OCI-LY1 (cell line): ENCODE measurements around the gene SWAP70.

Experiments
- H2AFZ ChIP-seq: fragments of 200-600 bp; sonication (generic), shearing (Covaris generic); 2 replicates; pipeline ENCODE4 v1.6.0; 2014; ENCODE audit warnings: antibody characterized with exemption, mild to moderate bottlenecking, low read length
- H3F3A ChIP-seq: fragments of 200-600 bp; sonication (generic), shearing (Covaris generic); 2 replicates; pipeline ENCODE4 v1.6.0; 2014; ENCODE audit warnings: mild to moderate bottlenecking, antibody characterized with exemption, low read length, moderate library complexity; ENCODE audit not compliant: insufficient read depth
- H3K27ac ChIP-seq: fragments of 200-600 bp; sonication (generic); 2 replicates; pipeline ENCODE4 v1.5.1; 2014; ENCODE audit warnings: low read length, mixed run types, mild to moderate bottlenecking, low read depth; ENCODE audit not compliant: poor library complexity, severe bottlenecking
- H3K27me3 ChIP-seq: fragments of 200-600 bp; sonication (generic); 2 replicates; pipeline ENCODE4 v1.6.0; 2014; ENCODE audit warnings: antibody characterized with exemption, mild to moderate bottlenecking, low read length, moderate library complexity; ENCODE audit not compliant: insufficient read depth
- H3K36me3 ChIP-seq: fragments of 200-600 bp; sonication (generic); 2 replicates; pipeline ENCODE4 v1.6.1; 2014; ENCODE audit warnings: mild to moderate bottlenecking, antibody characterized with exemption, low read length, moderate library complexity, mixed read lengths; ENCODE audit not compliant: insufficient read depth
- H3K4me1 ChIP-seq: fragments of 200-600 bp; sonication (generic); 2 replicates; pipeline ENCODE4 v1.5.1; 2014; ENCODE audit warnings: mild to moderate bottlenecking, low read length, moderate library complexity; ENCODE audit not compliant: insufficient read depth, severe bottlenecking
- H3K4me2 ChIP-seq: fragments of 200-600 bp; sonication (generic), shearing (Covaris generic); 2 replicates; pipeline ENCODE4 v1.6.1; 2014; ENCODE audit warnings: low read length
- H3K4me3 ChIP-seq: fragments of 200-600 bp; sonication (generic); 2 replicates; pipeline ENCODE4 v1.5.1; 2014; ENCODE audit warnings: low read length, low read depth, mild to moderate bottlenecking, mixed read lengths; ENCODE audit not compliant: poor library complexity, severe bottlenecking
- H3K79me2 ChIP-seq: fragments of 200-600 bp; shearing (Covaris generic); 2 replicates; pipeline ENCODE4 v1.6.1; 2016; ENCODE audit warnings: mixed run types, low read length, mixed read lengths; ENCODE audit not compliant: insufficient read depth
- H3K9ac ChIP-seq: fragments of 200-600 bp; sonication (generic), shearing (Covaris generic); 2 replicates; pipeline ENCODE4 v1.6.1; 2014; ENCODE audit warnings: mild to moderate bottlenecking, low read length, mixed read lengths
- H3K9me2 ChIP-seq: fragments of 200-600 bp; sonication (generic), shearing (Covaris generic); 2 replicates; pipeline ENCODE4 v1.6.1; 2014; ENCODE audit warnings: low read depth, mild to moderate bottlenecking, low read length, mixed read lengths
- H3K9me3 ChIP-seq: fragments of 200-600 bp; shearing (Covaris generic); 2 replicates; pipeline ENCODE4 v1.6.1; 2014; ENCODE audit warnings: low read length, mixed read lengths
- H4K20me1 ChIP-seq: fragments of 200-600 bp; sonication (generic), shearing (Covaris generic); 2 replicates; pipeline ENCODE4 v1.6.0; 2016; ENCODE audit warnings: mild to moderate bottlenecking, low read length; ENCODE audit not compliant: insufficient read depth
- EZH2 ChIP-seq: fragments of 200-600 bp; sonication (generic), shearing (Covaris generic); IDR thresholded peaks from 2 replicates; pipeline ENCODE4 v1.8.0; 2017; ENCODE audit warnings: borderline replicate concordance, mixed run types, mild to moderate bottlenecking, antibody characterized with exemption, low read length, moderate library complexity, mixed read lengths
- TF ChIP-seq, protein P1 (sequence below): fragments of 200-600 bp; sonication (generic), shearing (Covaris generic); IDR thresholded peaks from 2 replicates; pipeline ENCODE4 v1.5.1; 2017; ENCODE audit warnings: mild to moderate bottlenecking, antibody characterized with exemption, low read length, moderate library complexity, mixed read lengths

Gene SWAP70

DNA sequence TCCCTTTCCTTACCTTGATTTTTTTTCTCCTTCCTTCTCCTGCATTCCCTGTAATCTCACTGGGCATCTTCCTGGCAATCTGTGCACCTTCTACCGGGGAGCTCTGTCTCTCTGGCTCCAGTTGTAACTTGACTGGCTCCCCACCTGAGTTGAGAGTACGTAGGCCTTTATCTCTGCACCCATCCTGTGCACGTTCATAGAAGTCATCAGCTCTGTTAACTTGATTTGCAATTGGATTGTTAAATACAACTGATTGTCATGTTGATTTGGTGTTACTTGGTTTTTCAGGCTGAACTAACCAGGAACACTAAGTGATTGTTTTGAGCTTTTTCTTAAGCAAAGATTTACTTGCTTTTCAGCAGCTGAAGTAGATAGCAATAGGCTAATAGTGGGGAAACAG is 11.8 kb downstream of the SWAP70 start:
- Histone ChIP-seq H3K4me1 (peaks cover 81% of the 10 kb centered on the region), H3K4me2 (peak overlapping the region; percentile 33), H3K36me3 (peaks cover 42% of the 10 kb centered on the region), H3K9me2 (no peaks in the 10 kb centered on the region), H3K27ac (peak overlapping the region; percentile 75), H2AFZ (no peak overlapping the region), H3K4me3 (peak overlapping the region; percentile 23), H3F3A (peaks cover 10% of the 10 kb centered on the region; the same call in 1 of the 2 replicates), H4K20me1 (no peaks in the 10 kb centered on the region), H3K27me3 (no peaks in the 10 kb centered on the region), H3K9me3 (no peaks in the 10 kb centered on the region), H3K79me2 (peaks cover 86% of the 10 kb centered on the region), H3K9ac (no peak overlapping the region; the same call in 1 of the 2 replicates)
- TF ChIP-seq EZH2: no peak
- TF ChIP-seq, protein P1, sequence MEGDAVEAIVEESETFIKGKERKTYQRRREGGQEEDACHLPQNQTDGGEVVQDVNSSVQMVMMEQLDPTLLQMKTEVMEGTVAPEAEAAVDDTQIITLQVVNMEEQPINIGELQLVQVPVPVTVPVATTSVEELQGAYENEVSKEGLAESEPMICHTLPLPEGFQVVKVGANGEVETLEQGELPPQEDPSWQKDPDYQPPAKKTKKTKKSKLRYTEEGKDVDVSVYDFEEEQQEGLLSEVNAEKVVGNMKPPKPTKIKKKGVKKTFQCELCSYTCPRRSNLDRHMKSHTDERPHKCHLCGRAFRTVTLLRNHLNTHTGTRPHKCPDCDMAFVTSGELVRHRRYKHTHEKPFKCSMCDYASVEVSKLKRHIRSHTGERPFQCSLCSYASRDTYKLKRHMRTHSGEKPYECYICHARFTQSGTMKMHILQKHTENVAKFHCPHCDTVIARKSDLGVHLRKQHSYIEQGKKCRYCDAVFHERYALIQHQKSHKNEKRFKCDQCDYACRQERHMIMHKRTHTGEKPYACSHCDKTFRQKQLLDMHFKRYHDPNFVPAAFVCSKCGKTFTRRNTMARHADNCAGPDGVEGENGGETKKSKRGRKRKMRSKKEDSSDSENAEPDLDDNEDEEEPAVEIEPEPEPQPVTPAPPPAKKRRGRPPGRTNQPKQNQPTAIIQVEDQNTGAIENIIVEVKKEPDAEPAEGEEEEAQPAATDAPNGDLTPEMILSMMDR: no peak

- Histone ChIP-seq H3K4me2 (peak overlapping the region; percentile 28), H3K27ac (peak overlapping the region; percentile 91), H3K9me2 (no peaks in the 10 kb centered on the region), H3F3A (peaks cover 9% of the 10 kb centered on the region), H3K4me1 (peaks cover 96% of the 10 kb centered on the region), H3K9me3 (no peaks in the 10 kb centered on the region), H2AFZ (no peak overlapping the region), H4K20me1 (no peaks in the 10 kb centered on the region), H3K79me2 (peaks cover 97% of the 10 kb centered on the region), H3K9ac (peak overlapping the region; percentile 20; the same call in 1 of the 2 replicates), H3K27me3 (no peaks in the 10 kb centered on the region), H3K4me3 (no peak overlapping the region), H3K36me3 (peaks cover 38% of the 10 kb centered on the region)
- TF ChIP-seq, protein P1: no peak
- TF ChIP-seq EZH2: no peak
Measured at GRCh38 chr11:9677951-9678350, 14.1 kb downstream of the SWAP70 start.

DNA sequence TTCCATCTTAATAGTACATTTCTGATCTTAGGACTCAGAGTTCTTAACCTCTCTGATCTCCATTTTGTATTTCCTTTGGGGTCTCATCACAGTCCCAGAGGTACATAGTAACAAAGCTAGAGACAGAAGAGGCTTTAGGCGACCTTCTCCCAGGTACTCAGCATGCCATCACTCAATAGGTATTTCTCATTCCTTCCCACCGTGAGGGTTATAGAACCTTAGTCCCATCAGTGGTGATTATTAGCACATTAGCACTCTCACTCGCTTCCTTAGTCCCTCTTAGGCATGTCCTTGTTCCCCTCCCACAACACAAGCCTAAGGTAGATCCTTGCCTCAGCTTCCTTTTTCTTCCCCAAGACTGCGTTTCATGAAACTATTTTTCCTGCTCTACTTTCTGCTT is 14.7 kb downstream of the SWAP70 start:
- no peak for TF ChIP-seq EZH2
- TF ChIP-seq, protein P1: no peak
- Histone ChIP-seq H3K27me3 (no peaks in the 10 kb centered on the region), H3K36me3 (peaks cover 35% of the 10 kb centered on the region), H4K20me1 (no peaks in the 10 kb centered on the region), H3K27ac (peak overlapping the region; percentile 91), H3K4me2 (peak overlapping the region; percentile 14; the same call in 1 of the 2 replicates), H3K4me3 (peak overlapping the region; percentile 13), H3F3A (peaks cover 3% of the 10 kb centered on the region), H3K9me2 (no peaks in the 10 kb centered on the region), H2AFZ (no peak overlapping the region), H3K9ac (peak overlapping the region; percentile 2; the same call in 1 of the 2 replicates), H3K9me3 (no peaks in the 10 kb centered on the region), H3K4me1 (peaks cover 96% of the 10 kb centered on the region), H3K79me2 (peaks cover 97% of the 10 kb centered on the region)
